AG08396 (cell line): Measurements from ENCODE around the gene MCF2L.
A peak's percentile ranks its signal among the peaks of the same experiment; 100 is the strongest.
"Not testable (repeated sequence)": the region's sequence is repeated elsewhere in the genome, so short reads cannot be mapped to it uniquely, and the experiment has no call there.

Source experiments
- DNase-seq: peaks from one replicate; pipeline ENCODE4 v3.0.0; 2012; ENCODE audit warnings: low spot score, mixed read lengths

Gene MCF2L

DNA sequence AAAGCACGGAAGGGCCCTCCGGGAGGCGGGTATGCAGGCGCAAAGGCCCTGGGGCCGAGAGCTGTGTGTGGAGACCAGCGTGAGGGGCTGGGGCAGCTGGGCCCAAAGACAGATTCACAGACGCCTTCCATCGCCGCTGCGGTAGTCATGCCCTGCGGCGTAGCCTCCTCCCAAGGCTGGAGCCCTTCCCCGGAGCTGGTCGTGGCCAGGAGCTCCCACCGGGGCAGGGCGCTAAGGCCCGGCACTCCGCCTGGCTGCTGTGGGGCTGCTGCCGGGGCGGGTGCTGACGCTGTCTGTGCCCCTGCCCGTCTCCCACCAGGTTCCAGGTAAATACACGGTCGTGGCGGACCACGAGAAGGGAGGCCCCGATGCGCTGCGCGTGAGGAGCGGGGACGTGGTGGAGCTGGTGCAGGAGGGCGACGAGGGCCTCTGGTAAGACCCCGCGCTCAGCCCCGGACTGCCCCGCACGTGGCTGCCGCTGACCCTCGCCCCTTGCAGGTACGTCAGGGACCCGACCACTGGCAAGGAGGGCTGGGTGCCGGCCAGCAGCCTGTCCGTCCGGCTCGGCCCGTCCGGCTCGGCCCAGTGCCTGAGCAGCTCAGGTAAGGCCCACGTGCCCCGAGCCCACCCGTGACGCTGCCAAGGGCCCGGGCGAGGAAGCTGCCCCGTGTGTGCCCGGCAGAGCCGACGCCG is 127.2 kb downstream of the MCF2L start:
- DNase-seq, result no peak

DNA sequence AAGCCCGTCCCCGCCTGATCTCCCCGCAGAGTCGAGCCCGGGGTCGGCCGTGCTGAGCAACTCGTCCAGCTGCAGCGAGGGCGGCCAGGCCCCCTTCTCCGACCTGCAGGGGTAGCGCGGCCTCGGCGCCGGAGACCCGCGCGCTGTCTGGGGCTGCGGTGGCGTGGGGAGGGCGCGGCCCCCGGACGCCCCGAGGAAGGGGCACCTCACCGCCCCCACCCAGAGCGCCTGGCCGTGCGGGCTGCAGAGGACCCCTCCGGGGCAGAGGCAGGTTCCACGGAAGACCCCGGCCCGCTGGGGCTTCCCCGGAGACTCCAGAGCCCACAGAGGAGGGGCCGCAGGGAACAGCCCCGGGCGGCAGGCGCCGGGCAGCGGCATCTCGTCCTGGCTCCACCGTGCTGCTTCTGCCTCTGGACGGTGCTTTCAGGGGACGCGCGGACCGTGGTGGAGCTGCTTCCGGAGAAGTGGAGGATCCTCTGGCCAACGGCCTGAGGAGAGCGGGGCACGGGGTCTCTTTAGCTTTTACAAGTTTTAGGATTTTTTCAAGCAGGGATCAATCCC is 127.8 kb downstream of the MCF2L start:
- DNase-seq, result no peak

DNA sequence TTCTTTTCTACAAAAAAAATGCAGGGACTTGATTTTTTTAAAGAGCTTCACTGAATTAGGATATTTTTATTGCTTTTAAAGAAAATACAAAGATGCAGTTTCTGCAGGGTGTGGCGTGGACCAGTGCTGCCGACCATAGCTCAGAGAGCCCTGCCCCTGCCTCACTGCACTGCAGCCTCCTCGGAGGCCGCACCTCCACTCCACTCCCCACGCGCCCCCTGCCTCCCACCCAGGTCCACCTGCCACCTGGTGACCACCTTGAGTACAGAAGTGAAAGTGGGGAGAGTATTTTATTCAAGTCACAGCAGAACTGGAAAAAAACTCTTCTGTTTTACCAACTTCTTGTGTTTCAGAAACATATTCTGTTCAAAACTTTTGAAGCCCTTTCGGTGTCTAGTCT is 128.6 kb downstream of the MCF2L start:
- DNase-seq, result no peak

DNA sequence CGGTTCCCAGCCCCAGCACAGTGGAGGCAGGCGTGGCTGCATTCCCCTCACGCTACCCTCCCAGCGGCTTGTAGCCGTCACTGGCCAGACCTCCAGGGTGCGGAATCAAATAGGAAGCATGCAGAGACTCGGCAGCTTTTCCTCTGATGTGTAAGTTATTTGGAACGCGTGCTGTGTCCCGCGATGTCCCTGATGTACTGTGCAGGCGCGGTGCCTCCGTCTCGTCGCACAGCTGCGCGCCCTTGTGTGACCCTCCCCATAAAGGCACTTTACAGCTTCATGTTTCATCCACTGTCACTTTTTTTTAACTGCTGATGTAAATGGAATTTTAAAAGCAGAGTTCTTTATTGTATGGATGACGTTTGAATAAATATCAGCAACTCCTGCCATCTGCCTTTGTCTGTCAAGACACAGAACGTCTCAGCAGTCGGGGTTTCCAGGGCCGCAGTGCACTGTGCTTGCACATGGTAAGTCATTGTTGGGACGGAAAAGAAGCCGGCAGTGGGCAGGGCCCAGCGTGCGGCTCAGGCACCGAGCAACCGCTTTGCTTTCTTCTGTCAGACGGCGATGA is 129.2 kb downstream of the MCF2L start:
- peak; percentile 70 for DNase-seq

DNA sequence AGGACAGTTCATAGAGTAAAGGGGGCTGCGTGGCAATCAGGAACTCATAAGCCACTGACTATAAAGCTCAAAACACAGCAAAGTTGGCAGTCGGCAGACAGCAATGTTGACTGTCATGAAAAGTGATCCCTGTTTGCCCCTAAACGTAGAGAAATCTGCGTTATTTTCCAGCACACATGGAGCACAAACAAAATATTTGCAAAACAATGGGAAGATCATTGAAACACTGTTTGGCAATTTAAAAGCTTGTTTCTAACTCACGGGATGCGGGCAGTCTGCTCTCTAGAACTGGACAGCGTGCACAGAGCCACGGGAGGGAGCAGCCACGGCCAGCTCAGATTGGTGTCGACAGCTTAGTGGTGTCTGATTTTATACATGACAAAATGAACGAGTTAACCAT is 130.1 kb downstream of the MCF2L start:
- DNase-seq, result no peak

DNA sequence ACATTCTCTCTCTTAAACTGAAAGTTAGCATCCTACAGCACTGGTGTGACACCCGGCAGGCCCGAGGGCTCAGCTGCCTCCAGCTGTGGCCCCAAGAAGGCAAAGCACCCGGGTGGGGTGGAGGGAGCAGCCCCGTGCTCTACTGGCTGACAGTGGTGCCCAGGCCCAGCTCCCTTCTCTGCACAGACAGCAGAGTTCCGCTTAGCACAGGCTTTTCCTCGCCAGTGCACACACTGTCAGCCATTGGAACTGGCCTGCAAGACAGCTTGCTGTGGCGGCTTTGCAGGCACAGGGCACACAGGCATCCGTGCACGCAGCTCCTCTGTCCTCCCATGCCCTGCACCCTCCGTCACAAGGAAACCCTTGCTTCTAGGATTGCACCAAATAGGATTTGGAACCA is 133.3 kb downstream of the MCF2L start:
- DNase-seq, result not testable (repeated sequence)

DNA sequence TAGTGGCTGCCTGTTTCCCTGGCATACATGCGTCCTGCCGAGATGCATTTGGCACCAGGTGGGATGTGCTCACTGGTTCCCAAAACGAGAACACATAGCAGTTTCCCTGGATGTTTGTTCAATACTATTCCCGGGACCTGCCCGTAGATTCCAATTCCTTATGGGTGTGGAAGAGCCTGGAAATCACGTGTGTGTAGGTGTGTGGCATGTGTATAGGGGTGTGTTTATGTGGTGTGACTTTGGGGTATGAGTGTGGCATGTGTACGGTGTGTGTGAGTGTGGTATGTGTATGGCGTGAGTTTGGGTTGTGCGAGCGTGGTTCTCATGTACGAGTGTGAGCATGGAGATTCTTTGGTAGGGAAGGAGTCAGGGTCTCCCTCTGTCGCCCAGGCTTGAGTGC is 133.7 kb downstream of the MCF2L start:
- no peak for DNase-seq

DNA sequence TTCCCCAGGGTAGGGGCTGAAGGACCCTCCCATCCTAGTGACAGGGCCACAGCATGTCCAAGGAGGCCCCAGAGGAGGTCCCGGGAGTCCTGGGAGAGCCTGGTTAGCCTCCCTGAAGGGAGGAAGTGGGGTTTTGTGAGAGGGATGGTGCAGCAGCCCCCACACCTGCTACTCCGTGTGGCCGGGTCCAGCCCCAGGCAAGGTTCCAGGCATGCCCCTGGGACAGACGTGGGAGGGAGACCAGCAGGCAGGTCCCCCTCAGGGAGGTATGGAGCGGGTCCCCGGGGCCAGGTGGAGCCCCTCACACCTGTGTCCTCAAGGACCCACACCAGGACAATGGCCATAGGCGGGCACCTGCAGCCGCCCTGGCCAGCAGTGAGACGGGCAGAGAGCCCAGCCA is 134.6 kb downstream of the MCF2L start:
- no peak for DNase-seq

DNA sequence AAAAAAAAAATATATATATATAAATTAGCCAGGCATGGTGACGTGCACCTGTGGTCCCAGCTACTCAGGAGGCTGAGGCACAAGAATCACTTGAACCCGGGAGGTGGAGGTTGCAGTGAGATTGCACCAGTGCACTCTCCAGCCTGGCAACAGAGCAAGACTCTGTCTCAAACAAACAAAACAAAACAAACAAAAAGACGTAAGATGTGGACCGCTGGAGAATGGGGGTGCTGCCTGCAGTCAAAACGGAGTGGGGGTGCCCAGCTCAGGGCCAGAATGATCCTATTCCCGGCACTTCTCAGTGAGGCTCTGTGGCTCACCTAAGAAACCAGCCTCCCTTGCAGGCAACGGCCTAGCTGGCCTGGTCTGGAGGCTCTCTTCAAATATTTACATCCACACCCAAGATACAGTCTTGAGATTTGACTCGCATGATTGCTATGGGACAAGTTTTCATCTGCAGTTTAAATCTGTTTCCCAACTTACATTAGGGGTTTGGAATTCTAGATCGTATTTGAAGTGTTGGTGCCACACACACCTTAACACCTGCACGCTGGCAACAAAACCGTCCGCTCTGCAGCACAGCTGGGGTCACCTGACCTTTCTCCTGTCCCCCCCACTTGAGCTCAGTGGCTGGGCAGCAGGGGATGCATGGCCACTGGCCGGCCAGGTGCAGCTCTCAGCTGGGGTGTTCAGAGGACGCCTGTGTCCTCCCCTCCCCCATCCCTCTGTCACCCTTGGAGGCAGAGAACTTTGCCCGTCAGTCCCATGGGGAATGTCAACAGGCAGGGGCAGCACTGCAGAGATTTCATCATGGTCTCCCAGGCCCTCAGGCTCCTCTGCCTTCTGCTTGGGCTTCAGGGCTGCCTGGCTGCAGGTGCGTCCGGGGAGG is 136.3 kb downstream of the MCF2L start, which contains the start of gene F7:
TSS of gene F7 (plus strand) at position 760 of the 889 bp plus-strand sequence. CDS start at position 811, 51 bp downstream.
- peak; percentile 65 for DNase-seq

DNA sequence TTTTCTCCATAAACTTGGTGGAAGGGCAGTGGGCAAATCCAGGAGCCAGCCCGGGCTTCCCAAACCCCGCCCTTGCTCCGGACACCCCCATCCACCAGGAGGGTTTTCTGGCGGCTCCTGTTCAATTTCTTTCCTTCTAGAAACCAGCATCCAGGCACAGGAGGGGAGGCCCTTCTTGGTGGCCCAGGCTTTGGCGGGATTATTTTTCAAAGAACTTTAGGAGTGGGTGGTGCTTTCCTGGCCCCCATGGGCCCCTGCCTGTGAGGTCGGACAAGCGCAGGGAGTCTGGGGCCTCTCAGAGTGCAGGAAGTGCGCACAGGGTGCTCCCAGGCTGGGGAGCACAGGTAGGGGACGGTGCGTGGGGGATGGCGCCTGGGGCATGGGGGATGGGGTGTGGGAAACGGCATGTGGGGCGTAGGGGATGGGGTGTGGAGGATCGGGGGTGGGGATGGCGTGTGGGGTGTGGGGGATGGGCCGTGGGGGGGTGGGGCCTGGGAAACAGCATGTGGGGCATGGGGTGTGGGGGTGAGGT is 137.0 kb downstream of the MCF2L start:
- DNase-seq, result no peak

DNA sequence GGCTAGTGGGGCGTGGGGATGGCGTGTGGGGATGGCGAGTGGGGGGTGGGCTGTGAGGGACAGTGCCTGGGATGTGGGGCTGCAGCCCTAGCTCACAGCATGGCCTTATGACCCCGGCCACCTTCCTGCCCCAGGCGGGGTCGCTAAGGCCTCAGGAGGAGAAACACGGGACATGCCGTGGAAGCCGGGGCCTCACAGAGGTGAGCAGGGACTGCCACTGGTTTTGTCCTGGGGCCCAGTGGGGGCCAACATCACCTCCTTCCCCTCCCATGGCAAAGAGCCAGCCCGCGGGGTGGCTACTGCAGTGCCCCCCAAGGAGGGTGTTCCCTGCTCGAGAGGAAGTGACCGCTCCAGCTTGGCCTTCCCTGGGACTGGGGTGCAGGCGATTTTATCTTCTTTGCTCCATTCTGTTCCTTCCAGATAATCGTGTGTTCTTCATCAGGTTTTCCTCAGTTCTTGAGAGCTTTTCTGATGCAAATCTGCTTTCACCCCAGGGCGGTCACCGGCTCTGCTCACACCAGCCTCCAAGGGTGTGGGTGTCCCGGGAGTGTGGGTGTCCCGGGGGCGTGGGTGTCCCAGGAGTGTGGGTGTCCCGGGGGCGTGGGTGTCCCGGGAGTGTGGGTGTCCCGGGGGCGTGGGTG is 137.8 kb downstream of the MCF2L start:
- DNase-seq, result no peak

DNA sequence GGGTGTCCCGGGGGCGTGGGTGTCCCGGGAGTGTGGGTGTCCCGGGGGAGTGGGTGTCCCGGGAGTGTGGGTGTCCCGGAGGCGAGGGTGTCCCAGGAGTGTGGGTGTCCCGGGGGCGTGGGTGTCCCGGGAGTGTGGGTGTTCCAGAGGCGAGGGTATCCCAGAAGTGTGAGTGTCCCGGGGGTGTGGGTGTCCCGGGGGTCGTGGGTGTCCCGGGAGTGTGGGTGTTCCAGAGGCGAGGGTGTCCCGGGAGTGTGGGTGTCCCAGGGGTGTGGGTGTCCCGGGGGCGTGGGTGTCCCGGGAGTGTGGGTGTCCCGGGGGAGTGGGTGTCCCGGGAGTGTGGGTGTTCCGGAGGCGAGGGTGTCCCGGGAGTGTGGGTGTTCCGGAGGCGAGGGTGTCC is 139.5 kb downstream of the MCF2L start:
- not testable (repeated sequence) for DNase-seq

DNA sequence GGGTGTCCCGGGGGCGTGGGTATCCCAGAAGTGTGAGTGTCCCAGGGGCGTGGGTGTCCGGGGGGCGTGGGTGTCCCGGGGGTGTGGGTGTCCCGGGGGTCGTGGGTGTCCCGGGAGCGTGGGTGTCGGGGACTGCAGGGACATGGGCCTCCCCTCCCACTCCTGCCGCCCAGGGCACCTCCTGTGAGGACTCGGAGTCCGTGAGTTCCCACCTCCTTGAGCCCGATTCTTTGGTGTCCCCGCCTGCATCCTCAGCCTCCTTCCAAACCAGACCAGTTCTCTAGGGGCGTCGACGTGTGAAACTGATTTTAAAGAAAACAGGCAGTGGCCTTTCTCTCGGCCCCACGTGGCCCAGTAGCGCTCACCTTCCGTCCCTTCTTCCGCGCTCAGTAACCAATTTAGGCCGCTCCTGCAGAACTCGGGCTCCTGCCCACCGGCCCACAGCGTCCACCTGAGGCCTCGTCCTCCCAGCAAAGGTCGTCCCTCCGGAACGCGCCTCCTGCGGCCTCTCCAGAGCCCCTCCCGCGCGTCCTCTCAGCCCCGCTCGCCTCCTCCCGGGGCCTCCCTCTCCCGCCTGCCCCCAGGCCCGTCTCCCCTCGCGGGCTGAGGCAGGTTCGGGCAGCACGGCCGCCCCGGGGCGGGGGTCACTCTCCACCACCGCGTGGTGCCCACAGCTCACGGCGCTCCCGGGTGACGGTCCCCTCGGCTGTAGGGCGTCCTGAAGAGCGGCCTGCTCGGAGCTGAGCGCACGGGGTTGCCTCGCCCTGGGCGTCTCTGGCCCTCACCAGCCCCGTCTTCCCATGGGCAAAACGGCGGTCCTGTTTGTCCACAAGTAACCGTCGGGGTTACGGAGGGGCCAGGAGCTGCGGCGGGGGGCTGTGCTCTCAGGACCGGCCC is 140.4 kb downstream of the MCF2L start:
- no peak for DNase-seq

DNA sequence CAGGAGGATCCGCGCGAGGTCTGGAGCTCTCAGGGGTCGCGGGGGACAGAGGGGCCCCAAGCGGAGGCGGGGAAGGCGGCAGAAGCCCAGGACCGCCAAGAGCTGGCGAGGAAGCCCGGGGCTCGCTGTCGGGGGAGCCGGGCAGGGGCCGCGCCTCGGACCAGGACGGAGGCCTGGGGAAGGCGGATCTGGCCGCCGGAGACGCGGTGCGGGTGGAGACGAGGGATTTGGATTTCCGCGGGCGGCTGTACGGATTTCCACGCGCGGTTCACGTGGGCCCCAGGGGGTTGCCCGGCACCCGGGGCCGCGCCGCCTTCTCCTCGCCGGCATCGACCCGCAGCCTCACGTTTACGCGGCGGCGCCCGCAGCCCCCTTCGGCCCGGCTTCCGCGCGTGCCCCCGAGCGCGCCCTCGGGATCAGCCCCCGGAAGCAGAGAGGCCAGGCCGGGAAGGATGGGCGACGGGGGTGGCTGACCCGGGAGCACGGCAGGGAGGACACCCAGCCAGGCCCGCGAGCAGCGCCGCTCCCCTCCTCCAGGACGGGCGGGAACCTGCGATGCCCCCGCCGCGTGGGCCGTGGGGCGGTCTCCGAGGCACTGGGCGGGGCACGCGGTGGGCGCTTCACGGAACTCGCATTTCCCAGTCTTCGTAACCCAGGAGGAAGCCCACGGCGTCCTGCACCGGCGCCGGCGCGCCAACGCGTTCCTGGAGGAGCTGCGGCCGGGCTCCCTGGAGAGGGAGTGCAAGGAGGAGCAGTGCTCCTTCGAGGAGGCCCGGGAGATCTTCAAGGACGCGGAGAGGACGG is 141.2 kb downstream of the MCF2L start:
- DNase-seq, result no peak

DNA sequence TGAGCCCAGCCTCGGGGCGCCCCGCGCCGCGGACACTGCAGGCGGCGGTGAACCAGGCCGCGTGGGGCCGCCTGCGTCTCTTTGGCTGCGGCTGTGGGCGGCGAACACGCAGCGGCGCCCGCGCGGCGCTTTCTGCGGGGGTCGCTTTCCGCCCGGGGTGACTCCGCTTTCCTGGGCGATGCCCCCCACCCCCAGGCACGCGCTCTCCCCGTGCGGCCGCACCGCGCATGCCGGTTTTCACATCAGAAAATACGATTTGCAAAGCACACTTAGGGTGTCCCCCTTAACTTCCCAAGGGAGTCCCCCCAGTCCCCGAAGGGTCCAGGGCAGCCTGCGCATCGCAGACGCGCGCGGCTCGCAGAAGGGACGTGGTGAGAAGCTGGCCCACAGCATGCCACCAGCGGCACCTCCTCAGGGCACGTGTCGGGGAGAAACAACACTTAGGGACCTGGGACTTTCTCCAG is 141.9 kb downstream of the MCF2L start:
- DNase-seq, result no peak

DNA sequence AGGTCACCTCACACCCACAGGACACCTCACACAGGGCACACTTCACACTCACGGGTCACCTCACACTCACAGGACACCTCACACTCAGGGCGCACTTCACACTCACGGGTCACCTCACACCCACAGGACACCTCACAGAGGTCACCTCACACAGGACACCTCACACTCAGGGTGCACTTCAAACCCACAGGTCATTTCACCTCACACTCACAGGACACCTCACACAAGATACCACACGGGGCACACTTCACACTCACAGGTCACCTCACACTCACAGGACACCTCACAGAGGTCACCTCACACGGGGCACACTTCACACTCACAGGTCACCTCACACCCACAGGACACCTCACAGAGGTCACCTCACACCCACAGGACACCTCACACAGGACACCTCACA is 142.8 kb downstream of the MCF2L start:
- DNase-seq, result not testable (repeated sequence)

DNA sequence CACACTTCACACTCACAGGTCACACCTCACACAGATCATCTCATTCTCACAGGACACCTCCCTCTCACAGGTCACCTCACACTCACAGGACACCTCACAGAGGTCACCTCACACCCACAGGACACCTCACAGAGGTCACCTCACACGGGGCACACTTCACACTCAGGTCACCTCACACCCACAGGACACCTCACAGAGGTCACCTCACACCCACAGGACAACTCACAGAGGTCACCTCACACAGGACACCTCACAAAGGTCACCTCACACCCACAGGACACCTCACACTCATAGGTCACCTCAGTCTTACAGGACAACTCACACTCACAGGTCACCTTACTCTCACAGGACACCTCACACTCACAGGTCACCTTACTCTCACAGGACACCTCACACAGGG is 143.5 kb downstream of the MCF2L start:
- not testable (repeated sequence) for DNase-seq

DNA sequence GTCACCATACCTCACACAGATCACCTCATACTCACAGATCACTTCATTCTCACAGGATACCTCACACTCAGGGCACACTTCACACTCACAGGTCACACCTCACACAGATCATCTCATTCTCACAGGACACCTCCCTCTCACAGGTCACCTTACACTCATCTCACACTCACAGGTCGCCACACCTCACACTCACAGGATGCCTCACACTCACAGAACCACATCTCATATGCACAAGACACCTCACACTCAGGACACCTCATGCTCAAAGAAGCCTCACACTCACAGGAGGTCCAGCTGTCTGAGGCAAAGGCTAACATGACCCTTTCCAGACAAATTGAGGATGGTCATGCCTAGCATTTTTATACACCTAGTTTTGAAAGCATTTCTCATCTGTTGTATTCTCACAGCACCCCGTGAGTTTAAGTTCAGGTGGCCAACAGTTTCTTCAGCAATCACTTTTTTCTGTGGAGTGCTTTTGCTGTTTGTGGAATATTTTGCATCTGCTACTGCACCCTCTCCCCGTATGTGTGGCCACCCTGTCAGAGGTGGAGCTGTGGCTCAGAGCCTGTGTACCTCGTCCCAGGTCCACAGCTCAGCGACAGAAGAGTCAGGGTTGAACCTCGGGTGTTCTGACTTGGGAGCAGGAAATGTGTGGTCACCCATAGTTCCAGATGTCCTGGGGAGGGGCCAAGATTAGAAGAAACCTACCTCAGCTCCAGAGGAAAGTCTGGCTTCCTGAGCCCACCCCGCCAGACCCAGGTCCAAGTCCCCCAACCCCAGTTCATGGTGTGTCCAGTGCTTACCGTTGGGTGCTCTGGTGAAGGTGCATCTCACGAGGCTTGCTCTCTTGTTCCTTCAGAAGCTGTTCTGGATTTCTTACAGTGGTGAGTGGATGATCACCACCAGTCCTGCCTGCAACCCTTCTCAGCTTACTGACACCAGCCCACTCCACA is 144.2 kb downstream of the MCF2L start:
- DNase-seq, result no peak

DNA sequence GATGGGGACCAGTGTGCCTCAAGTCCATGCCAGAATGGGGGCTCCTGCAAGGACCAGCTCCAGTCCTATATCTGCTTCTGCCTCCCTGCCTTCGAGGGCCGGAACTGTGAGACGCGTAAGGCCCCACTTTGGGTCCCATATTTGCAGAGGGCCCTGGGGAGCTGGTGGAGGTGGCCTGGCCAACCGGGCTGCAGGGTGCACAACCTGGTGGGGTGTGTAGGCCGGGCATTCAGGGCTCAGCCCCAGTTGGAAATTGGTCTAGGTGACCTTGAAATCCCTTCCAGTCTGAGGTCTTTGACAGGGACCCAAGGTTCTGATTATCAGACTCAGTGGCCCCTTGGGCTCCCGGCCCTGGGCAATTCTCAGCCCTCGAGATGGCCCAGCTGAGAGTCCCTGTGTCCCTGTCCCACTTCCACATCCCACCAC is 144.8 kb downstream of the MCF2L start:
- no peak for DNase-seq
